GM19238 (cell line): ENCODE results near the gene MPV17L2.
A peak's percentile ranks its signal among the peaks of the same experiment; 100 is the strongest.

Source experiments
- DNase-seq: peaks from one replicate; pipeline ENCODE4 v3.0.0; 2011; ENCODE audit warnings: low spot score; ENCODE audit not compliant: insufficient read length

The MPV17L2 gene

GRCh38 chr19:18232540-18233223 lies 39.7 kb downstream of the MPV17L2 start:
- DNase-seq = no peak

GRCh38 chr19:18233224-18233825 lies 40.3 kb downstream of the MPV17L2 start:
- DNase-seq = peak; percentile 62

- DNase-seq = no peak
Measured at GRCh38 chr19:18234194-18234593, 41.2 kb downstream of the MPV17L2 start.

- no peak for DNase-seq
Measured at GRCh38 chr19:18239303-18239702, 46.3 kb downstream of the MPV17L2 start.

GRCh38 chr19:18245297-18245696 lies 52.3 kb downstream of the MPV17L2 start:
- no peak for DNase-seq
